GM15510 (cell line): ENCODE data around the gene CTRB2.

ENCODE experiments used
- POLR2A ChIP-seq: IDR thresholded peaks from 3 replicates; pipeline ENCODE4 v1.6.1; 2011; ENCODE audit warnings: borderline replicate concordance; ENCODE audit not compliant: insufficient read length; ENCODE audit errors: extremely low read depth

CTRB2 gene

GRCh38 chr16:75218256-75219076 is 11.5 kb upstream of the CTRB2 start, which contains the start of gene CTRB1:
Gene CTRB1 (plus strand): TSS chr16:75218988. CDS start chr16:75219008, 20 bp downstream.
- no peak for TF ChIP-seq POLR2A

- no peak for TF ChIP-seq POLR2A
These were observed 10.5 kb upstream of the CTRB2 start for GRCh38 chr16:75217389-75217851.

GRCh38 chr16:75216576-75216975 is 9.6 kb upstream of the CTRB2 start:
- no peak for TF ChIP-seq POLR2A

DNA sequence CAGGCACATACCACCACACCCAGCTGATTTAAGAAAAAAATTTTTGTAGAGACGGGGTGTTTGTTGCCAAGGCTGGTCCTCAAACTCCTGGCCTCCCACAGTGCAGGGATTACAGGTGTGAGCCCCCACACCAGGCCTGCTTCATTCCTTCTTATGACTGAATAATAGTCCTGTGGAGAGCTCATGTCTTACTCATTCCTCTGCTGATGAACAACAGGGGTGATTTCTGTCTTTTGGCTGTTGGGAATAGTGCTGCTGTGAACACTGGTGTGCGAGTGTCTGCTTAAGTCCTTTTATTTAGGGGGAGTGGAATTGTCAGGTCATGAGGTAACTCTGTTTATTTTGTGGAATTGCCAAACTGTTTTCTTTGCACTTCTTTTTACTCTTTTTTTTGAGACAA is 9.2 kb upstream of the CTRB2 start:
- TF ChIP-seq POLR2A: no peak

DNA sequence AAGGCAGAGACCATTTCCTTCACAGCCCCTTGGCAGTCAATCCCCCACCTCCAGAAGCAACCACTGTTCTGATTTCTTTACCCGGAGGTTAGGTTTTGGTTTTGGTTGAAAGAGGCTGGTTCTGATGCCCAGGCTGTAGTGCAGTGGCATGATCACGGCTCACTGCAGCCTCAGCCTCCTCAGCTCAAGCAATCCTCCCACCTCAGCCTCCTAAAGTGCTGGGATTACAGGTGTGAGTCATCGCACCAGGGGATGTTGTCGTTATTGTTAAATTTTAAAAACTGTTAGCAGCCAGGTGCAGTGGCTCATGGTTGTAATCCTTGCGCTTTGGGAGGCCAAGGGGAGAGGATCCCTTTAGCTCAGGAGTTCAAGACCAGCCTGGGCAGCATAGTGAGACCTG is 3.0 kb upstream of the CTRB2 start:
- TF ChIP-seq POLR2A: no peak

GRCh38 chr16:75208861-75209505 is 2.0 kb upstream of the CTRB2 start:
- no peak for TF ChIP-seq POLR2A

DNA sequence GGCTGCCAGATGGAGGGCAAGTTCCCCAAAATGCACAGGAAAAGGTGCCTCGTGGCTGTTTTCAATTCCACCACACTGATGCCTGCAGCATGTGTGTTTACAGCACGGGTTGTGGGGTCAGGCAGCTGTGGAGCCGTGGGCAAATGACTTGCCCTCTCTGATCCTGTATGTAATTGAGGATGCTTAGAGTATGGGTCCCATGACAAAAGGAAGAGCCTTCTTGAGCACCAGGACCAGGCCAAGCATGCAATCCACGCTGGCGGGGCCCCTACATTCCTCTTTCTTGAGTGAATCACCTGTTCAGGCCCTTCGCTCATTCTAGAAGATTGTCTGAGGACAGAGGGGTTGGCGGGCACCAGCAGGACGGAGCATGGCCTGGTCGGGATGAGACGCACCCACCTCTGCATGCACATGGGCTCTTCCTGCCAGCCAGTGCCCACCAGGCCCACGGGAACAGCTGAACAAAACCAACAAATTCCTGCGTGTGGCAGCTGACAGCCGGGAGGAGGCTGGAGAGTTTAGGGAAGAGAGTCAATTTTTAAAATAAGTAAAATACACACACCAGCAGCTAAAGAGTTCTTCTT is 1.4 kb upstream of the CTRB2 start:
- no peak for TF ChIP-seq POLR2A

DNA sequence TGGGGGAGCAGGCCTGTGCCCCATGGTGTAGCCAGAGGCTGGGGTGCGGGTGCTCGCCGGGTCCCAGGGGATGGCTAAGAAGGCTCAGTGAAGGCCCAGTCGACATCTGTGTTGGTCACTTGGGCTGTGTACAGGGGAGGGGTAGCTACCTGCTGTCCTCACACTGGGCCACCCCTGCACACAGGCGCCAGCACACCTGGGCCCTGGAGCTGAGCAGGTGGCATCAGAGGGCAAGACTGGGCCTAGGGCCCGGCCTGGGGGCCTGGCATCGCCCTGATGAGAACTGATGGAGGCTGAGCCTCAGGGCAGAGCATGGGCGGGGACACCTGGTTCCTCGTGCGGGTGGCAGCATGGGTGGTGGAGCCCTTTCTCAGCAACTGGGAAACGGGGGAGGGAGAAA is 870 bp upstream of the CTRB2 start:
- TF ChIP-seq POLR2A: no peak

DNA sequence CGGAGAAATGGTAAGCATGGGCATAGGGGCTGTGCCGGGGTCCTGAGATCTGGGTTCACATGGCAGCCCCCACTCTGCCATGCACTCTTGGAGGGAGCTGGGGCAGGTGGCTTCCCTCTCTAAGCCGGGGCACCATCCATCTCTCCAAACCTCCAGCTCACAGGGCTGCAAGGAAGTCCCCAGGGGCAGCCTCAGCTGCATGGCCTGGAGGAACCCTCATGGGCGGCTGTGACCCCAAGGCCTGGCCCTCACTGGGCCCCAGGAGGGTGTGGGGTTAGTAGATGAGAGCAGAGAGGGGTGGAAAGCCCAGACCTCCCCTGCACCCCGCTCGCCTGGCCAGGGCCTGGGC is 2.6 kb downstream of the CTRB2 start:
- no peak for TF ChIP-seq POLR2A

DNA sequence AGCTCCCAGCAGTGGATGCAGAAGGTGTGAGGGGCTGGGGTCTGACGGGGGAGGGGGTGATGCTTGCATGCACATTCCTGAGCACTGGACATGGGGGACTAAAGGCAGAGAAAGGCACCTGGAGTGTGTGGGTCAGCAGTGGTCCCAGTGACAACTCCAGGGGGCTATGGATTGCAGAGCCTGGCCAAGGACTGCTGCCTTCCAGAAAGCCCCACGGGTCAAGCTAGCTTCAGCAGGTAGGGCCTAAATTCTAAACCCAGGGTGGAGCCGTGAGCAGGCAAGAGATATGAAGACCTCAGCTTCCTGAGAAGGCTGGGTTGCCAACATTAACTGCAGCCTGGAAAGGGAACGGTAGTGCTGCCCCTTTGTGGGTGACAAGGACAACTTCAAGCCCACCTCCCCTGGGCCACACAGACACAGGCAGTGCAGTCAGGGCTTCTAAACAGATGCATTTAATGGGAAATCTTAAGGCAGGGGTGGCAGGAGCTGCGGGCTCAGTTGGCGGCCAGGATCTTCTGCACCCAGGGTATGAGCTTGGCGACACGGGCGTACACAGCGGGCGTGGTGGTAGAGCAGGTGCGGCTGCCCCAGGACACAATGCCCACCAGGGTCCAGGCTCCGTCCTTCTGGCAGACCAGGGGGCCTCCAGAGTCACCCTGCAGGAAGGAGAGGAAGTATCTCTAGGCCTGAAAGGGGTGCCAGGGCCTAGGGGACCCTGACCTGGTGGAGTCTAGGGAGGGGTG is 3.1 kb downstream of the CTRB2 start:
- TF ChIP-seq POLR2A: no peak

GRCh38 chr16:75203096-75203495 is 3.9 kb downstream of the CTRB2 start:
- no peak for TF ChIP-seq POLR2A

GRCh38 chr16:75202069-75202590 is 4.8 kb downstream of the CTRB2 start:
- TF ChIP-seq POLR2A: no peak

GRCh38 chr16:75198135-75198600 is 8.8 kb downstream of the CTRB2 start:
- no peak for TF ChIP-seq POLR2A

GRCh38 chr16:75197522-75198134 is 9.3 kb downstream of the CTRB2 start:
- no peak for TF ChIP-seq POLR2A
